HG03558 (cell line): ENCODE measurements around the gene CSNK2A2.

Experiments used
- ATAC-seq: cut with Tn5 transposase; IDR thresholded peaks from one replicate; pipeline ENCODE4 v1.9.1; 2021; ENCODE audit warnings: moderate number of reproducible peaks; ENCODE audit not compliant: unreplicated experiment; ENCODE audit errors: extremely low read depth

Gene CSNK2A2

DNA sequence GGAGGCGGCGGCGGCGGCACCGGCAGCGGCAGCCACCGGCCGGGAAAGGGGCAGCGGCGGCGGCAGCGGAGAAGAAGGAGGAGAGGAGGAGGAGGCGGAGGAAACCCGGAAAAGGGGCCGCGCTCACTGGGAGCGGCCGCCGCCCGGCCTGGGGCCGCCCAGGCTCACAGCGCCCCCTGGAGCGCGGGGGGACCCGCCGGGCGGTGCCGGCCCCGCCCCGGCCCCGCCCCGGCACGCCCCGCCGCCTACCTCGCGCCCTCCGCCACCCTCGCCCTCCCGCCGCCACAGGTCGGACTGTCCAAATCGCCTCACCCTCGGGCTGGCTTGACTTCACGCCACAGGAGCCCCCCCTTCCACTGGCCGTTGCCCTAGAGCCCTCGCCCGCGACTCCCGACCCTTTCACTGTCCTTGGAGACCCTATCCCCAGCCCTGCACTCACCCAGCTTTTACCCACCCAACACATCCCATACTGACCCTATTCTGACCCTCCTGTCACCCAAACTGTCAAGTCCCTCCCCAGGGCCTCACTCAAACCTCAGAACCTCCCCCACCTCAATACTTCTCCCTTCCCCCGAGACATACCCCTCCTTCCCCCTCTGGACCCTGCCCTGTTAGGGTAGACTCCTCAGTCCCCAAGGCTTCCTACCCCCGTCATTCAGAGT lies at the start of gene CSNK2A2:
CSNK2A2 (minus strand) TSS at position 85 of the 662 bp plus-strand sequence. CDS start 370 bp downstream, outside the sequence.
- ATAC-seq: peak; percentile 53

DNA sequence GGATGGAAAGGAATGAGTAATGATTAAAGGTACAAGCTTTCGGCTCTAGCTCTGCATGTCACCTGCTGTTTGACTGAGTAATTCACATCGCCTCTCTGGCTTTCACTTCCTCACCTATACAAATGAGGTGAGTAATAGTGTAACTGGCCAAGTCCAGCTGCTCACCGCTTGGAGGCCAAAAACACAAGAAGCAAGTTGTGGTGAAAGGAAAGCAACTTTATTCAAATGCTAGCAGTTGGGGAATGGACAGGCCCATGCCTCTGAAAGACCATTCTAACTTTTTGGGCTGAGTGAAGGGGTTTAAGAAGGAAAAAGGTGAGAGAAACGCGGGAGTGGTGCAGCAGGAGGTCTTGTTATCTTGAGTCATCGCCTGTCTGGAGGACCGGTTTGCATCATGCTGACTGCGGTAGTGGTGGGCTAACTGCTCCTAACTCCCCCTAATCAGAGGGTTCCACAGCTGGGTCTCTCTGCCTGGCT lies 45.7 kb upstream of the CSNK2A2 start:
- ATAC-seq: peak; percentile 98

DNA sequence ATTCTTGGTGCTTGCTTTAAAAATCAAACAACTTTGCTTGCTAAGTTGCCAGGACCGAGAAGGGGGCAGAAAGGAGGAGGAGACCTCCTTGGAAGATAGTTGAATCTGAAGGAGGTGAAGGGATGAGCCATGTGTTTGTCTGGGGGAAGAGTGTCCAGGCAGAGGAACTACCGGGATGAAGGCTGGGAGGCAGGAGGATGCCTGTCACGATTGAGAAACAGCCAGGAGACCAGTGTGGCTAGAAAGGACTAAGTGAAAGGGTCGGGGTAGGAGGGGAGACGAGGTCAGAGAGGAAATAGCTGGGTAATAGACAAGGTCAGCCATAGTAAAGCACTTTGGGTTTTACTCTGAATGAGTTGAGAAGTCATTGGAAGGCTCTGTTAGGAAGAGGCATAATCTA lies 38.9 kb upstream of the CSNK2A2 start:
- ATAC-seq: no peak

GRCh38 chr16:58236231-58236690 lies 38.4 kb upstream of the CSNK2A2 start:
- peak; percentile 64 for ATAC-seq

DNA sequence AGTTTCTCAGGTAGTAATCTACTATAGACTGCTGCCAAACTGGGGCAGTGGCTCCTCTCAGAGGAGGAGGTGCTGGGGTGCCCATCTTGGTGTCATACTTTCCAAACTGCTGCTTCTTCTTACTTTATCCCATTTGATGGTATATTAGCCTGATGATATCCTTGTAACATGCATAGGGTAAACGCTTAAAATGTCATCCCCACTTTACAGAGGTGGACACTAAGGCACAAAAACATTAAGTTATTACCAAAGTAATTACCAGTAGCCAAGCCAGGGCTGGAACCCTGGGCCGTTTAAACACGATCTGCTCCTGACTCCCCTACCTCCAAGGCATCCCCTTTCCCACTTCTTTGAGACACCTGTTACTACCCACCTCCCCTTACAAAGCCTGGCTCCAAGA lies 37.8 kb upstream of the CSNK2A2 start:
- ATAC-seq: no peak

DNA sequence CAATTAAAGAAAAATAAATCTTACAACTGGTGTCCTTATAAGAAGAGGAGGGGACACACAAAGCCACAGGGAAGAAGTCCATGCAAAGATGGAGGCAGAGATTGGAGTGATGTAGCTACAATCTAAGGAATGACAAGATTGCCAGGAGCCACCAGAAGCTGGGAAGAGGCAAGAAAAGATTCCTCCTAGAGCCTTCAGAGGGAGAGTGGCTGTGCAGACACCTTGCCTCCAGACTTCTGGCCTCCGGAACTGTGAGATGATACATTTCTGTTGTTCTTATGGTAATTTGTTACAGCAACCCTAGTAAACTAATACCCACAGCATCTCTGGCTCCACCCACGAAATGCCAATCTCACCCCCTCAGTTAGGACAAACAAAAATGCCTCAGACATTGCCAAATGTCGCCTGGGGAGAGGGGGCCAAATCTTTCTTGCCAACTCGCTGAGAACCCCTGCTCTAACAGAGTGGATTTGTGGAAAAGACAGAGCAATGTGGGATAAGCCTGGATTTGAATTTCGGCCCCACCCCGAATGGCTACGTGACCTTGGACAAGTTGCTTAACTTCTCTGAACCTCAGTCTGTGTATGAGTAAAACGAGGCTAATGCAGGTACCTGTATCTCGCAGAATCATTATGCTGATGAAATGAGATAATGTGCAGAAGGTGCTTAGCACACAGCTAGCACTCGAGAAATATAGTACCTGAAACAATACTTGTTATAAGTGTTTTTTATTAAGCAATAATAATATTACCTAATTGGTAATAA lies 37.1 kb upstream of the CSNK2A2 start:
- no peak for ATAC-seq

- no peak for ATAC-seq
Observed at GRCh38 chr16:58230259-58230658, 32.4 kb upstream of the CSNK2A2 start.

- no peak for ATAC-seq
Observed at GRCh38 chr16:58226790-58227189, 28.9 kb upstream of the CSNK2A2 start.

- no peak for ATAC-seq
Observed at GRCh38 chr16:58225965-58226602, 28.2 kb upstream of the CSNK2A2 start.

- no peak for ATAC-seq
Observed at GRCh38 chr16:58222532-58223316, 24.8 kb upstream of the CSNK2A2 start.

DNA sequence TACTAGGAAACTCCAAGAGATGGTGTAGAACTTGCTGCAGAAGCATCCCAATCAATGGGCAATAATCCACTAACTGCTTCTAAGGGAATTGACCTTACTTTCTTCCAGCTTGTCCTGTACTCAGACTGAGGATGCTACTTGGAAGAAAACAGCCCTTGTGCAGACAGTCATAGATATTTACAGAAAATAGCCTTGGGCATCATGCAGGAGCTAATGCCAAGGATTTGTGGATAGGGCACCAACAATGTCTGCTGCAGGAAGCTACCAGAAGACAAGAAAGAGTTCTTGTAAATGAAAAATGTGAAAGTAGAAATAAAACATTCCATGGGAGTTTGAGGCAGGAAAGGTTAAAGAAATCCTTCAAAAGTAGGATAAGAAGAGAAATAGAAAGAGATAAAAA lies 21.5 kb upstream of the CSNK2A2 start:
- no peak for ATAC-seq

- no peak for ATAC-seq
Observed at GRCh38 chr16:58218786-58219185, 20.9 kb upstream of the CSNK2A2 start.

- no peak for ATAC-seq
Observed at GRCh38 chr16:58217311-58217925, 19.5 kb upstream of the CSNK2A2 start.

DNA sequence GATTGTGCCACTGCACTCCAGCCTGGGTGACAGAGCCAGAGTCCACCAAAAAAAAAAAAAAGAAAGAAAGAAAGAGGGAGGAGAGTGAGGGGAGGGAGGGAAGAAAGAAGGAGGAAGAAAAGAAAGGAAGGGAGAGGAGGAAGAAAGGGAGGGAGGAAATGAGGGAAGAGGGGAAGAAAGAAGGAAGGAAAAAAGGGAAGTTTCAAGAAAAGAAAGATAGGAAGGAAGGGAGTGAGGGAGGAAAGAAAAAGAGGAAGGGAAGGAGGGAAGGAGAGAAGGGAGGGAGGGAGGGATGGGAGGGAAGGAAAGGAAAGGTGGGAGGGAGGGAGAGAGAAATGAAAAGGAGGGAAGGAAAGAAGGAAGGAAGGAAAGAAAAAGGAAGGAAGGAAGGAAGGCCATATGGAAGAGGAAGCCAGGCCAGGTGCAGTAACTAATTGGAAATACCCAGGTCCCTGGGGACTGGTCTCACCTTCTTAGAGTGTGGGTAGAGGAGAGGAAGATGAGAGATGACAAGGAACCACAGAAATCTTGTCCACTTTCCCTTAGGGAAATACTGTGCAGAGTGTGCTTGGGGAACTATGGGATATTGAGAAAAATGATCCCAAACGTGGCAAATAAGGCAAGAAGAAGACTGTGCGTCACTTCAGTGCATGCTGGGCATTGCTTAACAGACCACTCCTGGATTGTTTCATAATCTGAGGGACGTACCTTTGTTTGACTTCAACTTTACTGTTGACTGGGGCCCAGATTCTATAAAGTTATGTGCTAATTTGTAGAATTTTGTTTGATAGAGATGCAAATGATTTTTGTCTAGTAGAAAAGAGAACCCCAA lies 15.1 kb upstream of the CSNK2A2 start:
- no peak for ATAC-seq

- no peak for ATAC-seq
Observed at GRCh38 chr16:58211846-58212245, 13.9 kb upstream of the CSNK2A2 start.

DNA sequence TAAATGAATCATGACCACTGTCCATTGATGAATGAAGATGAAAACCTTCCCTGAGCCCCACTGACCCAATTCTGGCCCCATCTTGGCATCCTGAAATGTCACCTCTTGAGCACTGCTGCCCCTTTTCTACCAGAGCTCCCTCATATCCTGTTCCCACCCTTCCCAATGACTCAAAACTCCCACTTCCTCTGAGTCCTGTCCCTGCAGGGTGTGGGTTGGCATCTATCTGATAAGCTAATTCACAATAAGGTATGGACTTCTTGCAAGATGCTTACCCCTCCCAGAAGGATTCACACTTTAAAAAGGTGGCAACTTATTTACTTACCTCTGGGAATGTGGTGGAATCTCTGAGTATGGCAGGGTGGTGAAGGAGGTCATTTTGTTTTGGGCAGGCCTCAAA lies 13.3 kb upstream of the CSNK2A2 start:
- no peak for ATAC-seq

- ATAC-seq: no peak
Observed at GRCh38 chr16:58205276-58206036, 7.5 kb upstream of the CSNK2A2 start.

- no peak for ATAC-seq
Observed at GRCh38 chr16:58201163-58201562, 3.3 kb upstream of the CSNK2A2 start.
